NT2/D1 (cell line): ENCODE measurements around the gene IFI35.

Experiments used
- SUZ12 ChIP-seq: IDR thresholded peaks from 2 replicates; pipeline ENCODE4 v1.6.1; 2011; ENCODE audit not compliant: insufficient read length, insufficient read depth; ENCODE audit errors: extremely low read depth
- YY1 ChIP-seq: IDR thresholded peaks from 2 replicates; pipeline ENCODE4 v1.6.1; 2011; ENCODE audit not compliant: insufficient read length, insufficient read depth

DNA sequence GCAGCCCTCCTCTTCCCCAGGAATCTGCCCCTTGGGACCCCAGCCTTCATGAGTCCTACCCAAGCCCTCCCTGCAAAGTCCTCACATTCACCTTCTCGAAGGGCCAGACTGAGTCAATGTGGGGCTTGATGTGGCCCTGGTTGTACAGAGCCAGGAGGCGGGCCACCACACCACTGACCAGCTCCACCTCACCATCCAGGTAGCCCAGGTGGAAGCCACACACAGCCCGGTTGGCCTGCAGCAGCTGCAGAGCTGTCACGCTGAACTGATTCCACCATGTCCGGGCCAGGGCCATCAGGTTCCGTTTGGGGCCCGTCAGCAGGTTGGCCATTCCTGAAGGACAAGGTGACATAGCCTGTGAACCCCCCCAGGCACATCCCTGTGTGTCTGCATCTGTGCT, 9.6 kb downstream of the IFI35 start:
- TF ChIP-seq YY1, result no peak
- TF ChIP-seq SUZ12, result no peak
